GM23338 (cell line): ENCODE measurements around the gene LRRFIP1. TPM values are rescaled to one million over a fixed set of nuclear protein-coding genes. Genes with fewer than 3 reads are reported as not detected.

ENCODE experiments used
- ATAC-seq: fragments of 200-7000 bp; cut with Tn5 transposase; 3 replicates; pipeline ENCODE4 v1.9.1; 2020
- DNase-seq: peaks from one replicate; pipeline ENCODE4 v3.0.0-alpha.2; 2015; ENCODE audit warnings: low spot score
- H2AFZ ChIP-seq: fragments of 200-600 bp; sonication (generic); 2 replicates; pipeline ENCODE4 v1.8.0; 2016; ENCODE audit warnings: antibody characterized with exemption, mild to moderate bottlenecking, moderate library complexity
- H3F3A ChIP-seq: fragments of 200-600 bp; sonication (generic); replicated peaks from 2 replicates; pipeline ENCODE4 v1.8.0; 2017; ENCODE audit warnings: antibody characterized with exemption, mixed run types, low read depth
- H3K27ac ChIP-seq: fragments of 200-600 bp; sonication (generic); 2 replicates; pipeline ENCODE4 v1.6.1; 2016; ENCODE audit warnings: low read depth
- H3K27me3 ChIP-seq: fragments of 200-600 bp; sonication (generic); 2 replicates; pipeline ENCODE4 v1.8.0; 2016; ENCODE audit warnings: mild to moderate bottlenecking, mixed run types, moderate library complexity; ENCODE audit not compliant: insufficient read depth
- H3K36me3 ChIP-seq: fragments of 200-600 bp; sonication (generic); 2 replicates; pipeline ENCODE4 v1.8.0; 2016; ENCODE audit warnings: mild to moderate bottlenecking; ENCODE audit not compliant: insufficient read depth
- H3K4me1 ChIP-seq: fragments of 200-600 bp; sonication (generic); 2 replicates; pipeline ENCODE4 v1.8.0; 2016; ENCODE audit warnings: mild to moderate bottlenecking, moderate library complexity; ENCODE audit not compliant: insufficient read depth
- H3K4me2 ChIP-seq: fragments of 200-600 bp; sonication (generic); 2 replicates; pipeline ENCODE4 v1.7.1; 2017; ENCODE audit warnings: mixed run types
- H3K4me3 ChIP-seq: fragments of 200-600 bp; sonication (generic); 2 replicates; pipeline ENCODE4 v1.6.1; 2016; ENCODE audit warnings: mixed run types
- H3K79me2 ChIP-seq: fragments of 200-600 bp; sonication (generic); replicated peaks from 2 replicates; pipeline ENCODE4 v1.8.0; 2017; ENCODE audit warnings: mild to moderate bottlenecking; ENCODE audit not compliant: insufficient read depth
- H3K9me2 ChIP-seq: fragments of 200-600 bp; sonication (generic); 2 replicates; pipeline ENCODE4 v1.8.0; 2017; ENCODE audit not compliant: insufficient read depth
- H4K20me1 ChIP-seq: fragments of 200-600 bp; sonication (generic); replicated peaks from 2 replicates; pipeline ENCODE4 v1.8.0; 2017; ENCODE audit warnings: mild to moderate bottlenecking; ENCODE audit not compliant: insufficient read depth
- H3K27ac Mint-ChIP-seq: 2 replicates; pipeline ENCODE4 v1.8.0; 2020; ENCODE audit warnings: inconsistent platforms, mild to moderate bottlenecking, moderate library complexity, mixed read lengths
- H3K27me3 Mint-ChIP-seq: 3 replicates; pipeline ENCODE4 v1.8.0; 2022; ENCODE audit warnings: low read depth, mild to moderate bottlenecking, moderate library complexity, mixed read lengths, inconsistent platforms; ENCODE audit not compliant: insufficient read depth, poor library complexity
- H3K36me3 Mint-ChIP-seq: 3 replicates; pipeline ENCODE4 v1.8.0; 2021; ENCODE audit warnings: low read depth, mild to moderate bottlenecking, inconsistent platforms, moderate library complexity, mixed read lengths
- H3K4me1 Mint-ChIP-seq: 3 replicates; pipeline ENCODE4 v1.8.0; 2020; ENCODE audit warnings: mild to moderate bottlenecking, inconsistent platforms, mixed read lengths
- H3K4me3 Mint-ChIP-seq: 3 replicates; pipeline ENCODE4 v1.8.0; 2021; ENCODE audit warnings: moderate library complexity, mild to moderate bottlenecking, inconsistent platforms, mixed read lengths
- H3K9me3 Mint-ChIP-seq: 3 replicates; pipeline ENCODE4 v1.8.0; 2020; ENCODE audit warnings: moderate library complexity, mild to moderate bottlenecking, inconsistent platforms, mixed read lengths
- CREB1 ChIP-seq: fragments of 250-450 bp; sonication (Bioruptor Pico); IDR thresholded peaks from 2 replicates; pipeline ENCODE4 v1.5.0; 2020; ENCODE audit warnings: low read depth, mild to moderate bottlenecking, moderate library complexity
- EZH2 ChIP-seq: fragments of 200-600 bp; sonication (generic); IDR thresholded peaks from one replicate; pipeline ENCODE4 v1.8.0; 2017; ENCODE audit warnings: antibody characterized with exemption, mild to moderate bottlenecking, low read depth; ENCODE audit not compliant: unreplicated experiment
- EZH2phosphoT487 ChIP-seq: fragments of 200-600 bp; sonication (generic); IDR thresholded peaks from one replicate; pipeline ENCODE4 v1.8.1; 2018; ENCODE audit warnings: antibody characterized with exemption; ENCODE audit not compliant: unreplicated experiment
- JUNB ChIP-seq: IDR thresholded peaks from one replicate; pipeline ENCODE4 v1.6.1; 2016; ENCODE audit warnings: antibody characterized with exemption; ENCODE audit not compliant: unreplicated experiment
- NANOG ChIP-seq: IDR thresholded peaks from 2 replicates; pipeline ENCODE4 v1.6.1; 2016; ENCODE audit warnings: antibody characterized with exemption, borderline replicate concordance
- POLR2AphosphoS5 ChIP-seq: IDR thresholded peaks from 2 replicates; pipeline ENCODE4 v1.6.1; 2016; ENCODE audit warnings: antibody characterized with exemption, low read depth
- ZNF331 ChIP-seq: fragments of 250-450 bp; sonication (Bioruptor Pico); IDR thresholded peaks from 2 replicates; pipeline ENCODE4 v1.5.0; 2020; ENCODE audit warnings: low read depth, mild to moderate bottlenecking, moderate library complexity
- polyA plus RNA-seq: library from polyadenylated mRNA; unstranded; fragments of >200 nt; fragmentation: Nextera tagmentation; extraction: Ambion mirVana; gene quantifications from 2 replicates; pipeline ENCODE4 v1.2.1, GENCODE V29; 2016
- total RNA-seq: library from RNA; depleted of rRNA; stranded (reverse); fragments of >200 nt; shearing (Covaris generic); gene quantifications from 2 replicates; pipeline ENCODE4 v1.2.3, GENCODE V29; 2014
- TF ChIP-seq, protein P1 (sequence below): IDR thresholded peaks from 2 replicates; pipeline ENCODE4 v1.6.1; 2016; ENCODE audit warnings: antibody characterized with exemption
- TF ChIP-seq, protein P2 (sequence below), 2 experiments: fragments of 200-600 bp in 1 of 2; sonication (generic) in 1 of 2; conservative IDR thresholded peaks; 2 replicates each; pipeline versions ENCODE4 v1.5.1 to v1.6.1; 2016 to 2017; ENCODE audit warnings: antibody characterized with exemption in 2 of 2, low read depth in 2 of 2, mild to moderate bottlenecking in 2 of 2, moderate library complexity in 1 of 2

LRRFIP1 gene
- total and polyA plus RNA-seq, 2 experiments from 2014 or later, result 59.6 to 178 TPM

DNA sequence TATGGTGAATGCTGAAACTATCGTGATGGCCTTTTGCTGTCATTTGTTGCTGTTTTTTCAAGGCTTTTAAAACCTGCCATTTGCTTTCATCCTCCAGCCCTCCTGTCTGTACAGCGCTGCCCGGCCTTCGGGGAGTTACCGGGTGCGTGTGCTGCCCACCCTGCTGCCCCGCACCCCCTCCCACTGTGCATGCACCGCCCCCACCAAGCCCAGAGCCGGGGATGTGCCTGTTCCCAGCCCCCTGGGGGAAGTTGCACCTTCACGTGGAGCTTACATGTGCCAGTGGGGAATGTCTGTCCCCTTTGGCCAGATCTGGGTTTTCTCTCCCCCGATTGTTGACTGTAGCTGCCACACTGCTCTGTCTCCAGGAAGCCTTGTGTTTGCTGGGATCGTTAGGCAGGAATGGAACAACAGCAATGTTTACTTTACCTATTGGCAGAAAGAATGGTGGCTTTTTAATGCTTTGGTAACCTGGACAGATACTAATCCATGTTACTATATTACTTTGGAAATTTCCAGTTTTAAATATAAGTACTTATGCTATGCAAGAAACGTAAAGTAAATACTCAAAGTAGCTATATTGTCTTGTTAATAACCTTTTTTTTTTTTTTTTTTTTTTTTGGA lies 106.4 kb downstream of the LRRFIP1 start (continued):
- TF ChIP-seq, protein P1, sequence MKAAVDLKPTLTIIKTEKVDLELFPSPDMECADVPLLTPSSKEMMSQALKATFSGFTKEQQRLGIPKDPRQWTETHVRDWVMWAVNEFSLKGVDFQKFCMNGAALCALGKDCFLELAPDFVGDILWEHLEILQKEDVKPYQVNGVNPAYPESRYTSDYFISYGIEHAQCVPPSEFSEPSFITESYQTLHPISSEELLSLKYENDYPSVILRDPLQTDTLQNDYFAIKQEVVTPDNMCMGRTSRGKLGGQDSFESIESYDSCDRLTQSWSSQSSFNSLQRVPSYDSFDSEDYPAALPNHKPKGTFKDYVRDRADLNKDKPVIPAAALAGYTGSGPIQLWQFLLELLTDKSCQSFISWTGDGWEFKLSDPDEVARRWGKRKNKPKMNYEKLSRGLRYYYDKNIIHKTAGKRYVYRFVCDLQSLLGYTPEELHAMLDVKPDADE, result no peak
- TF ChIP-seq JUNB, result no peak
- TF ChIP-seq EZH2phosphoT487, result no peak
- TF ChIP-seq, protein P2, sequence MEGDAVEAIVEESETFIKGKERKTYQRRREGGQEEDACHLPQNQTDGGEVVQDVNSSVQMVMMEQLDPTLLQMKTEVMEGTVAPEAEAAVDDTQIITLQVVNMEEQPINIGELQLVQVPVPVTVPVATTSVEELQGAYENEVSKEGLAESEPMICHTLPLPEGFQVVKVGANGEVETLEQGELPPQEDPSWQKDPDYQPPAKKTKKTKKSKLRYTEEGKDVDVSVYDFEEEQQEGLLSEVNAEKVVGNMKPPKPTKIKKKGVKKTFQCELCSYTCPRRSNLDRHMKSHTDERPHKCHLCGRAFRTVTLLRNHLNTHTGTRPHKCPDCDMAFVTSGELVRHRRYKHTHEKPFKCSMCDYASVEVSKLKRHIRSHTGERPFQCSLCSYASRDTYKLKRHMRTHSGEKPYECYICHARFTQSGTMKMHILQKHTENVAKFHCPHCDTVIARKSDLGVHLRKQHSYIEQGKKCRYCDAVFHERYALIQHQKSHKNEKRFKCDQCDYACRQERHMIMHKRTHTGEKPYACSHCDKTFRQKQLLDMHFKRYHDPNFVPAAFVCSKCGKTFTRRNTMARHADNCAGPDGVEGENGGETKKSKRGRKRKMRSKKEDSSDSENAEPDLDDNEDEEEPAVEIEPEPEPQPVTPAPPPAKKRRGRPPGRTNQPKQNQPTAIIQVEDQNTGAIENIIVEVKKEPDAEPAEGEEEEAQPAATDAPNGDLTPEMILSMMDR (conservative IDR thresholded peaks at IDR 0.05; ENCODE audit: low read depth in 2 of 2), result no peak
- TF ChIP-seq NANOG, result no peak
- no peak for TF ChIP-seq EZH2
- TF ChIP-seq CREB1, result no peak

DNA sequence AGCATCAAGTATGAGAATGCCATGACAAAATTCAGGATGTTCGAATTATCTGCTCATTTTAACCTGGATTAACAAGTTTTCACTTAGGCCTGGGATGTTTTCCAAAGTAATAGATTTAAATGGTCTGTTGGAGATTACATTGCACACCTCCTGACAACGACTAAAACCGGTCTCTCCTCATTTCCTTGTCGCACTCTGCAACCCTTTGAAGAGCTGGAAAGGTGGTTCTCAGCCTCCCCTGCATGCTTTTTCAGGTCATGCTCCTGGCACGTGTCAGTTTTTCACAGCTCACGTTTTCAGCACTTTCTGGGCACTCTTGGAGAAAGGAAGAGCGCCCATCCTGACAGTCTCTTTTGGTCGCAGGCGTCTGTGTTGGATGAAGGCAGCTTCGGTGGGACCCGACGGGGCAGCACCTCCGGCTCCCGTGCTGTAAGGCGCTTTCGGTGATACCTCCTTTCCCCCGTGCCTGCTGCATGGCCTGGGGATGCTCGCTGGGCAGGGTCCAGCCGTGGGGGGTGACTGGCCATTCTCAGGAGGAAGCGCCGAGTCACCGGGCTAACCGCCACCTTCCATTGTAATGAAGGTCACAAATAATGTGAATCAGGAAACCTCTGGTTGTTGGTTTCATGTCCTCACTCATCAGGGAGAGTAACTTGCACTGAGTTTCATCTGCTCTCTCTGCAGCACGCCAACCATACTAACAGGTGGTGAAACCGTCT lies 107.7 kb downstream of the LRRFIP1 start:
- Histone ChIP-seq H3K79me2 (peaks cover 83% of the 10 kb centered on the region), H3K4me3 (no peak overlapping the region), H3K27me3 (no peaks in the 10 kb centered on the region), H3K4me1 (peaks cover 57% of the 10 kb centered on the region), H4K20me1 (peaks cover 42% of the 10 kb centered on the region; the same call in 1 of the 2 replicates), H3K36me3 (no peaks in the 10 kb centered on the region), H3K4me2 (peak overlapping the region; percentile 15; the same call in 1 of the 2 replicates), H3K27ac (peak overlapping the region; percentile 63; the same call in 1 of the 2 replicates), H3K9me2 (no peaks in the 10 kb centered on the region), H3F3A (peaks cover 7% of the 10 kb centered on the region; the same call in 1 of the 2 replicates), H2AFZ (no peak overlapping the region)
- 0 out of 3 replicates have a peak overlapping the region, but pooled peaks have one; percentile 19 for H3K4me3 Mint-ChIP-seq
- H3K27me3 Mint-ChIP-seq, result peaks cover 4% of the 10 kb centered on the region
- no peak for DNase-seq
- peaks cover 67% of the 10 kb centered on the region for H3K4me1 Mint-ChIP-seq
- no peaks in the 10 kb centered on the region for H3K9me3 Mint-ChIP-seq
- peak; percentile 10 for ATAC-seq
- peaks cover 5% of the 10 kb centered on the region for H3K36me3 Mint-ChIP-seq
- peak overlapping the region; percentile 80 for H3K27ac Mint-ChIP-seq
- no peak for TF ChIP-seq EZH2phosphoT487
- TF ChIP-seq POLR2AphosphoS5, result no peak

DNA sequence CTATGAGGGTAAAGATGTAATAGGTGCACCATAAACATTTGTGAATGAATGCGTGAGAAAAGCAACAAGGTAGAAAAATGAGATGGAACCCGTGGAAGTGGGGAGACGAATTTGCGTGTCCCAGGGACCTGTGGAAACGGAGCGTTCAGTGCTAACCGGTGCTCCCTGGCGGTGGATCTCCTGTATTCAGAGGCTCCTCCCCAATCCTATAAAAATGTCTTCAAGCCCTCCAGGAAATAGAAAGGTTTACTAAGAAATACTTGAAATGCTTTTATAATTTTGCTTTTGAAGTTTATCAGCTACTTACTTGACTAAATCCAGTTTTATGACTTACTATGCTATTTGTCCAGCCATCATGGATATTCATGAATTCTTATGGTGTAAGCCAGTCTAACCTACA lies 108.4 kb downstream of the LRRFIP1 start:
- Histone ChIP-seq H3K27me3 (no peaks in the 10 kb centered on the region), H3K4me2 (peak overlapping the region; percentile 15; the same call in 1 of the 2 replicates), H3K9me2 (no peaks in the 10 kb centered on the region), H2AFZ (no peak overlapping the region), H3K4me1 (peaks cover 57% of the 10 kb centered on the region), H4K20me1 (peaks cover 41% of the 10 kb centered on the region; the same call in 1 of the 2 replicates), H3K36me3 (no peaks in the 10 kb centered on the region), H3K4me3 (no peak overlapping the region), H3K27ac (peak overlapping the region; percentile 63; the same call in 1 of the 2 replicates), H3K79me2 (peaks cover 83% of the 10 kb centered on the region), H3F3A (peaks cover 7% of the 10 kb centered on the region; the same call in 1 of the 2 replicates)
- ATAC-seq (no peak), DNase-seq (no peak)
- Mint-ChIP-seq H3K27ac (no peak overlapping the region), H3K9me3 (no peaks in the 10 kb centered on the region), H3K27me3 (peaks cover 4% of the 10 kb centered on the region), H3K4me1 (peaks cover 66% of the 10 kb centered on the region), H3K36me3 (peaks cover 5% of the 10 kb centered on the region), H3K4me3 (no peak overlapping the region)
- TF ChIP-seq JUNB (no peak), CREB1 (no peak), POLR2AphosphoS5 (no peak), EZH2 (no peak), NANOG (no peak), ZNF331 (CRISPR knock-in tag) (no peak)
- TF ChIP-seq, protein P2 (conservative IDR thresholded peaks at IDR 0.05; ENCODE audit: low read depth in 2 of 2), result peak; percentile 27 to 35; a peak in 3 of 4 replicates
- TF ChIP-seq, protein P1, result no peak
